HG03097 (cell line): ENCODE measurements around the gene RBM45.
"Not testable (repeated sequence)": the region's sequence is repeated elsewhere in the genome, so short reads cannot be mapped to it uniquely, and the experiment has no call there.

Source experiments
- ATAC-seq: cut with Tn5 transposase; IDR thresholded peaks from one replicate; pipeline ENCODE4 v1.9.1; 2021; ENCODE audit not compliant: unreplicated experiment, low FRiP score

Gene RBM45

DNA sequence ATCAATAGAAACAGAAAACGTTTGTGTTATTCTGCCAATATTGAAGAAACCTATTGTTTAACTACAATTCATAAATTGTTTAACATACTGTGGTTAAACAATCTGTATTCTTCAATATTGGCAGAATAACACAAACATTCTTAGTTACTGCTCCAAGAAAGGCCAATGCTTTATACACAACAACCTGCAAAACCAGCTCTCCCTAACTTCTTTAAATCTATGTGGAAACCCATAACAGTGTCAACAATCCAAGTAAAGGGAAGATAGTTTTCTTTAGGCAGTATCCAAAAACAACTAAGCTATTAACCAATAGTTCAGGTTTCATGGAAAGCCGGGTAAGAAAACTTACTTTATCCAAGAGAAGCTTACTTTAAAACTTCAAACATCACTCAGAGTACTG is 6.2 kb upstream of the RBM45 start:
- ATAC-seq, result no peak

DNA sequence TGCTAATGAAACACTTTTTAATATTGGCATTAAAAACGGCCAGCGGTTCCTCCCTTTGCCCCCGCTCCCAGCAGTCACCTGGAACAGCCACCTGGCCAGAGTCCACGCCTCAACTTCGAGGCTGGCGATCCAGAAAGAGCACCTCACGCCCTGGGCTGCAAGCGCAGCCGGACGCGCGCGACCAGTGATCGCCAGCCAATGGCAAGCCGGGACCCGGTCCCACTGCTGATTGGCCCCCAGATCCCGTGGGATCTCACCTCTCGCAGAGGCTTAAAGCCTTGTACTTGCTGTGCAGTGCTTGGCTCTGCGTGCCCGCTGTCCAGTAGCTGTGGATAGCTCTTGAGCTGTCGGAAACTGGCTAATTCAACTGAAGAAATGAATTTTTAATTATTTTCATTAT is 4.1 kb upstream of the RBM45 start:
- no peak for ATAC-seq

DNA sequence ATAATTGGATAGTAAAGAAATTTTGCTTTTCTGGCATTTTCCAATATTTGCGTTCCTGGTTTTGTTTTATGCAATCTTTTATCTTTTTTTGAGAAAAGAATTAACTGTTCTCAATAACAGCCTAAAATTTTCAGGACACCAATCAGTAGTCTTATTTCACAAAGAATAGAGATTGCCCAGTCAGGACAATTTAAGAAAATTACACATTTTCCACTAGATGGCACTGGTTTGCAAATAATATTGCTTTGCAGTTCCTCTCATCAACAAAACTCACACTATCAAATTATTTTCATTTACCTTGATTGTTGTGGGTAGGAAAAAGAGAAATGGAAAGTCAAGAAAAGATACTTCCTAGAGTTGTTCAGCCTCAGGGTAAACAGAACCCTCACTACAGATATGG is 2.4 kb upstream of the RBM45 start:
- no peak for ATAC-seq

DNA sequence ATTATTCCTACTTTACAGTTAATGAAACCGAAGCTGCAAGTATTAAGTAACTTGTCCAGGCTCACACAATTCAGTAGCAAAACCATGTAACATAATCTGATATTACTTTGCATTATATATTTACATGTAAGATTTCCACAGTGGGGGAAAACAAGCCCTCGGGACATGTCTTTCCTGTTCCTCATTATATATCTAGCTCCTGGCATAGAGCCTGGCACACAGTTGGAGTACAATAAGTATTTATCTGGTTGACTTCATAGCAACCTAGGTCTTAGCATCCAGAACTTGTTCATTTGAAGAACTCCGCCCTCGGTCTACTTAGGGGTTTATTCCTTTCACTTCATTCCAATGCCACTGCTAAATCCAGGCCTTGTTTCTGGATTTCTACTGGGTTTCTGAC is 1.6 kb upstream of the RBM45 start:
- ATAC-seq, result no peak

DNA sequence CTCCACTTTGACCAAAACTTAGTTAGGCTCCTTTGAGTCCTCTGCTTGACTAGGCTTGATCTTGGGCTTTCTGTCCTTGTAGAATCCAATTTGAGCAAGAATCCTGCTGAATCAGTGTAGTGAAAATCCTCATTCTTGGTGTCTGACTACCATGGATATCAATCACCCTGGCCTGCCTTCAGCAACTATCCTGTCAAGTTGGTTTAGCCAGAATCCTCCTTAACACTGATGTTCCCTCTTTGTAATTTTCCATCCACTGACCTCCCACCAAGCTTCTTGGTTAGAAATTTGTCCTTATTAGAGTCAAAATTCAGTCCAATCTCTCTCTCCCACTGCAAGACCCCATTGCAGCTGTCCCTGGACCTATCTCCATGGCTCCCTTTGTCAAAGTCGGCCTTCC is 494 bp upstream of the RBM45 start:
- ATAC-seq, result no peak

DNA sequence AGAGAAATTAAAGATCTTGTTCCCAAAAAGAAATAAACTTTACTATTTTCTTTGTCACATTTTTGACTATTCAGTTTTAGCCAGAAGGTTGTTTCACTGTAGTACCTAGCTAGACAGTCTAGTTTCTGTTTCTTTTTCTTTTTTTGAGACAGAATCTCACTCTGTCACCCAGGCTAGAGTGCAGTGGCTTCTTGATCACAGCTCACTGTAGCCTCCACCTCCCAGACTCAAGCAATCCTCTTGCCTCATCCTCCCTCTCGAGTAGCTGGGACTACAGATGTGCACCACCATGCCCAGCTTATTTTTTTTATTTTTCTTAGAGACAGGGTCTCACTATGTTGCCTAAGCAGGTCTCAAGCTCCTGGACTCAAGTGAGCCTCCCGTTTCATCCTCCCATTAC is 2.2 kb downstream of the RBM45 start:
- peak; percentile 38 for ATAC-seq

DNA sequence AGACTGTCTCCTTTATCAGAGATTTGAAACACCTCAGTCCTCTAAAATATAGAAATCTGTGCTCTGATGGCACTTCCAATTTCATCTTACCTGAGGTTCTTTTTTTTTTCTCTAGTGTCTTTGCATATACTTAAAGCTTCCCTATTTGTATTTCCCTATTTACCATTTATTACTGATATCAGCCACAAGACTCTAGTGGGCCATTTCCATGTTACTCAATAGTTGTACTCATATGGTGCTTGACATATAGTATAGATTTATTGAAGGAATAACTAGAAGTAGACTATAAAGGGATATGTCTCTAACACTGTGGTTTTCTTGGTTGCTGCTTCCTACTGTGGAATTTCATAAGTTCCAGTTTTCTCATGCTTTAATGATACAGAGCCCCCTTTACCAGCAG is 3.0 kb downstream of the RBM45 start:
- no peak for ATAC-seq

DNA sequence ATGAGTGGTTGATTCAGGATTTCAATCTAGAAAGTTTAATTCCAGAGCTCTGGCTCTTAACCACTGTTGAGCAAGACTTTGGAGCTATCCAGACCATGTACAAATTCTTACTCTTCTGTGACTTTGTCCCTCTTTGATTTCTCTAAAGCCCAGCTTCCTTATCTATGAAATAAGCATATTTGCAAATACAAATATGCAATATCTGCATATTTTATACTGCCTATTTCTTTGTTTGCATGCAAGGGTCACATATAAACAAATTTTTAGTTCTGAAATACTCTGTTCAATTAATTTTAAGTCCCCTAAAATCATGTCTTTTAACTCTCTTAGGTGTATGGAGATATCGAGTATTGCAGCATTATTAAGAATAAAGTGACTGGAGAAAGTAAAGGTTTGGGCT is 5.5 kb downstream of the RBM45 start:
- no peak for ATAC-seq

DNA sequence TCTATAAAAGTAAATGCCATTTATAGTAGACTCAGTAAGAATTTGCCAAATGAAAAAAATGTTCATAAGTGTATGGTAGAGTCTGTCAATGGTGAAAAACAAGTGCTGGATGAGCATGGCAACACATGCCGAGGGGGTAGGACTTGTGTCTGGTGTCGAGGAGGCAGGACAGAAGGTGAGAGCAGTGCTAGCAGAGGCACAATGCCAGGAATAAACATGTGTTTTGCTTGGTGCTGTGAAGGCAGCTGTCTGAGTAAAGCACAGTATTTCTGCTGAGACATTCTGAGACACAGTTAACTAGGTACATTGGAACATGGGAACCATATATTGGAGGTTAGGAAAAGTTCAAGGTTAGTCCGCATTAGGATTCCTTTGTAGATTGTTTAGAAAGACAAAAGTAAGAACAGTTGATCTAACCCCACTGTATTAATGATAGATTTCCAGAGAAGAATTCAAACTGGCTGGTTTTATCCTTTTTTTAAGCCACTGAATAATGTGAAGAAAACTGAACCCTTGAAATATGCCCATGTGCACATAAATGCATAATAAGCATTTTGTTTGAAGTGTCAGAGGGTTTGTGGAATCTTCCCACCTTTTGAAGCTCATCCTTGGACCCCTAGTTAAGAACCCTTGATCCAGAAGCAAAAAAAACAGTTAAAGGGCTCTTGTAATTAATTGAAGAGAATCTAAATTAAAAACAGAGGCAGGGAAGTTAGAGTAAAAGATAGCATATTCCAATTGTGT is 7.1 kb downstream of the RBM45 start:
- ATAC-seq, result no peak

DNA sequence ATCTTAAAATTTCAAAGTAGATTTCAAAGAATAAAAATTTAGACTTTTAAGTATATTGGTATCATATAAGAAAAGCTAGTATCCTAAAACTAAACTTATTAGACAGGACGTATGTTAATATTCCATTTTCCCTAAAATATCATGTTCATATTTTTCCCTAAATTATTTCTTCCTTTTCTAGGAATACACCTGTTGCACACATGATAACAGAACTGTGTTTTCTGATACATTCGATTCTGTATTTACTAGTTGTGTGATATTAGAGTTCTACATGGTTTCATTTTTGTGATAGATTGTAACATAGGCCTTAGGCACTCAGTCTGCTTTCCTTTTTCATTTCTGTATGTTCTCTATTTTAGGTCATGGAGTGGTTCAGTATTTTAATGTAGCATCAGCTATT is 10.9 kb downstream of the RBM45 start:
- no peak for ATAC-seq

DNA sequence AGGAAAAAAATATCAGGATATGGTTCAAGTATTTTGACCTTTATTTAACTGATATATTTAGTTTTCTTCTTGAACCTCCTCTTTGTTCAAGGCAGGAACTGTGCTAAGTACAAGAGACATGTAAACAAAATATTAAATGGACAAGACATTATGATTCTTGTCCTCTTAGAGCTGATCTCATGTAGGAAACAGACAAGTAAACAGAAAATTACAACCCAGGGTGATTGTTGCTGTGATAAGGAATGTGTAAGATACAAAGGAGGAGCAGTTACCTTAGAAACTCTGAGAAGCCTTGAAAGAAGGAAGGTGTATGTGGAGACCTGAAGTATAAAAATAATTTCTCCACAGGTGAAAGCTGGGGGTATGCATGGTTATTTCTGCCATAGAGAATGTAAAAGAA is 12.9 kb downstream of the RBM45 start:
- no peak for ATAC-seq

DNA sequence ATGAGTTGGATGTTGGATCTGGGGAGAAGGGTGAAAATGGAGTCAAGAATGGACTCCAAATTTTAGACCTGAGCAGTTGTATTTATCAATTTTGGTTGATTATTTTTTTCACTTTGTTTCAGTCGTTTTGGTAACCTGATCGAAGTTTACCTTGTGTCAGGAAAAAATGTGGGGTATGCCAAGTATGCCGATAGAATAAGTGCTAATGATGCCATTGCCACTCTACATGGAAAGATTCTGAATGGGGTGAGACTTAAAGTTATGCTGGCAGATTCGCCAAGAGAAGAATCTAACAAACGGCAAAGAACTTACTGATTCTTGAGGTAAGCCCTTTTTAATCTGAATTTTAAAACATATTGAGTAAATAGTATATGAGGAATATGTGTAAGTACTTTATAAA is 13.6 kb downstream of the RBM45 start:
- ATAC-seq, result no peak

DNA sequence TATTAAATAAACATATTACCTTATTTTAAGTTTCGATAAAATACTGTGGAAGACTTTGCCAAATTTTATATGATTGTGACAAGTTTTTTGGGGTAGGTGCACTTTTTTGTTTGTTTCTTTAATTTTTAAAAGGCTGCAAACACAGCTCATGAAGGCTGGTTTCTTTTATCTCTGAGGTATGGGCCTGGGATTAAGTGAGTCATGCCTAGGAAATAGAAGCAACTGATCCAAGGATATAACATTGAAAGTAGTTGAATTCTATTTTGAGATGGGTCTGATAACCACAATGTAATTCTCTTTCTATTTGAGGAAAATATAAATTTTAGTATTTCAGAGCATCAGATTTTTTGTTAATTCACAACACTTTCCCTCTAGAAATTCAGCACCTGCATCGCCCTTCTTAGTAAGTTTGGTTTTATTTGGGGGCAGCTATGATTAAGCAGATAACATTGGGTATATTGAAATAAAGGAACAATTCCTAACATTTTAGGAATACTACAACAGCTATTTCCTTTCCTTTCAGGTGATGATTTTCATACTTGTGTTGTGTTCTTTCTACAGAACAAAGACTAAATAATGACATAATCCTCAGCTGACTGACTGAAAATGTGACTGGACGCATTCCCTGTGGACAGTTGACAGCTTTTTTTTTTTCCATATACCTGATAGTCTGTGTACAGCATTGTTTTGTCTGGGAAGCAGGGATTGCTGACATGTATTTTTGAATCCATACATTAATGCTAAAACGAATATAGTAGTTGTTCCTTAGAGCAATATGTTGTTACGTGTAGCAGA is 16.8 kb downstream of the RBM45 start:
- ATAC-seq, result no peak

DNA sequence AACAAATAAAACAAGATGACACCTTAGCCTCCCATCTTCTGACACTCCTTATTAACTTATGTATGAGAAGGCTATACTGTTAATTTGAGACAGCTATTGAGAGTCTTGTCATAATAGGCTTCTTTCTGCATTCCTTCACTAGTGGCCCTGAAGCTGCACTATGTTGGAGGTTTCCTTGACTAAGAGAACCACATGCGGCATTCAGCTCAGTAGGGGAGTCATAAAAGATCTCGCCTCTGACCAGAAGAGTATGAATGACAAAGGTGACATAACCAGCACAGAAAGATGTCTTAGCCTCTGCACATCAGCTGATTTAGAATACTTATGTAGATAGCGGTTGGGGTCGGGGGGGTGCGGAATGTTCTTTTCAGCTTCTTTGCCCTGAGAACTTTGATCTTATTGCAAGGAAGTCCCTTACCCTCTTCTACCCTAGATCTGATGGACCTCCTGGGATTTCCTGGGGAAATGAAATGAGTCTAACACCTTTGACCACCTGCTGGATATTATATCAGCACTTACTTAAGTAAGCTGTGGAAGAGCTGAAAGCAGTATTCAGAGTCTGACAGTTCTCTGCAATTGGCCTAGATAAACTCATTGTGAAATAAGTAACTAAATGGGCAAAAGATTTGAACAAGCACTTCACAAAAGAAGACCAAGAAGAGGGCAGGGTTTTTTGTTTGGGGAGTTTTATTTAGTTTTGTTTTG is 24.2 kb downstream of the RBM45 start:
- ATAC-seq, result no peak

DNA sequence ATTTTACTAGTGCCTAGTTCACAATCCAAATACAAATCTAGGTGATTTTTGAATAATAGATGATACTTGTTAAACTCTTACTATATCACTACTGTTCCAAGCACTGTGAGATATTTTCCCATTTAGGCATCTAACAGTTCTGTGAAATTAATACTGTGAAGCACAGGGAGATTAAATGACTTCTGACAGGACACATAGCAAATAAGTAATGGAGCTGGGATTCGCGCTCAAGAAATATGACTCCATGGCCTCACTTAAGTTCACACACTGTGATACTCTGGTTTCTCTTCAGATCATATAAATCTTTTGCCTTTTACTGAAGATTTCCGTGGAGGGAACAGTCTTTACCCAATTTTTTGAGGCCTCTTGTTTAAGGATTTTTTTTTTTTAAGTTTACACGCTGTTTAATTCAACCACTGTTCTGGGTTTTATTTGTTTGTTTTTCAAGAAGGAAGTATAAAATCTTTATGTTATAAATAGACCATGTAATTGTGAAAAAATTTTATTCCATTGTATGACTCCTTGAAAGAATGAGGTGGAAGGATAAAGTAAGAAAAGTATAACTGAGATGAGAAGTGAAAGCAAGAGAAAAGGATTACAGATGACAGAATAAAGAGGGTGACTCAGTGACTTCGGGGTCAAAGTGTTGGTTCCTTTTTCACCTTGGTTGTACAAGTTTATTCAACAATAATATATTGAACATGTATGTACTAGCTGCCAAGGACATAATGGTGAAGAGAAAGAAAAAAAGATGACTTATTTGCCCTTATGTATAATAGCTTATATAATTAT is 30.2 kb downstream of the RBM45 start:
- no peak for ATAC-seq

DNA sequence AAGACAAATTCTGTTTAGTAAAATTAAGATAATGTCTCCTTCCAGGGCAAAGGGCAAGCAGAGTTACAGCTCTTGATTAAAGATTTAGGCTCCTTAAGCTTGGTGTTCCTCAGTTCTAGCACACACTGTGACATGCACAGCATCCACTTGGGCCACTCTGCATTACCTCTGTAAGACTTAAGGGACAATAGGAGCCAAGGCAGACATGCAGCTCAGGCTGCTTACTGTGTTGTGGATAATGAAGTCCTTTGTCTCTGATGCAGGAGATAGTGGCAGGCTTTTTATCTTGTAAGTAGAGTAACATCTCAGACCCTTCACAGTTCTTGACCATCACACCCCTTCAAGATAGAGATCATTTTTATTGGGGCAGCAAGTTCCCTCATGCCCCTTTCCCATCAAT is 31.2 kb downstream of the RBM45 start:
- no peak for ATAC-seq

DNA sequence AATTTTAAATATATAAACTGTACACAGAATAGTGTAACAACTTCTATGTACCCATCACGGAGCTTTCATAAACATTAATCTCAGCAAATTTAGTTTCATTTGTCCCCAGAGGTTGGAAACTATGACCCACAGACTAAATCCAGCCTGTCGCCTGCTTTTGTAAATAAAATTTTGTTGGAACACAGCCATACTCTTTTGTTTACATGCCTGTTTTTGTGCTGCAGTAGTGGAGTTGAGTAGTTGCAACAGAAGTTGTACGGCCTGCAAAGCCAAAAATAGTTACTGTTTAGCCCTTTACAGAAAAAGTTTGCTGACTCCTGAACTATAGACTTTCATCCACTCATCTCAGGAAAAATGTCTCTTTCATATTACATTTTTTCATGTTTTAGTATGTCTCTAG is 39.8 kb downstream of the RBM45 start:
- ATAC-seq, result no peak

DNA sequence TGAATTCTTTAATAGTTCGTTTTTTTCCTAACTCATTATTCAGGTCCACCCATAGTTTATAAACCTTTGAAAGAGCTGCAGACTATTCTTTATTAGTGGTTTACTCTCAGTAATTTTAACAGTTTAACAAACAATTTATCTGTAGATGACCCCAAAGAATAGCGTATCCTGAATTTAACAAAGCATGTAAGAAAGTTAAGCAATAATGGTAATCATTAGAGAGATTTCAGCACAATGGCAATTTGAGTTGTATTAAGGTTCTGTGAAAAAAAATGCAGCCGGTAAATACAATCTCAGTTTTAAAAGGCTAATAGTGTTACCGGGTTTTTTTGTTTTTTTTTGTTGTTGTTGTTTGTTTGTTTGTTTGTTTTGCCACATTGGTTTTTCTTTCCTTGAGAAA is 40.3 kb downstream of the RBM45 start:
- ATAC-seq, result no peak

DNA sequence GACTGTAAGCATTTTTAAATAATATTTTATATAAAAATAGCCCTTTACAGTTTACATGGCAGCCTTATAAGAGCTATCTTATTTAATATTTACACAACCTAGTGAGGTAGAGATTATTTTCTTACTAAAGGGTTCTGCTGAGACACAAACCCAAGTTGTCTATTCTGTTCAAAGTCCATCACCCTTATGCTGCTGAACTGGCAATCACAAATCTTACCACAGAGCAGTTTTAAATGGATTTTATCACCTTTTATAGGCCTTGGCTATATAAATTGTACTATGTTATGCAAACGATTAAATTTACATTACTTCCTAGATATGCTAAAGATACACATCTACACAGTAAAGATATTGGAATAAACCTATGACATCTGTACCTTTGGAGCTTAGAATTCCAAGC is 40.7 kb downstream of the RBM45 start:
- no peak for ATAC-seq

DNA sequence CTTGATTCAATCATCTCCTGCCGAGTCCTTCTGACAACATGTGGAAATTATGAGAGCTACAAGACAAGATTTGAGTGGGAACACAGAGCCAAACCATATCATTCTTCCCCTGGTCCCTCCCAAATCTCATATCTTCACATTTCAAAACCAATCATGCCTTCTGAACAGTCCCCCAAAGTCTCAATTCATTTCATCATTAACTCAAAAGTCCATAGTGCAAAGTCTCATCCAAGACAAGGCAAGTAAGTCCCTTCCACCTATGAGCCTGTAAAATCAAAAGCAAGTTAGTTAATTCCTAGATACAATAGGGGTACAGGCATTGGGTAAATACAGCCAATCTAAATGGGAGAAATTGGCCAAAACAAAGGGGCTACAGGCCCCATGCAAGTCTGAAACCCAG is 41.6 kb downstream of the RBM45 start:
- ATAC-seq, result not testable (repeated sequence)

DNA sequence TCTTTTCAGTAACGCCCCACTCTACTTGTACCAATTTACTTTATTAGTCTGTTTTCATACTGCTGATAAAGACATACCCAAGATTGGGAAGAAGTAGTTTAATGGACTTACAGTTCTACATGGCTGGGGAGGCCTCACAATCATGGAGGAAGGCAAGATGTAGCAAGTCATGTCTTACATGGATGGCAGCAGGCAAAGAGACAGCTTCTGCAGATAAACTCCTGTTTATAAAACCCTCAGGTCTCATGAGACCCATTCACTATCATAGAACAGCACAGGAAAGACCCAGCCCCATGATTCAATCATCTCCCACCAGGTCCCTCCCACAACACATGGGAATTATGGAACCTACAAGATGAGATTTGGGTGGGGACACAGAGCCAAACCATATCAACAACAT is 43.3 kb downstream of the RBM45 start:
- no peak for ATAC-seq
